Kidney glomerular epithelial cell (primary cell): ENCODE measurements around the gene KIRREL1.
"Not testable (repeated sequence)": the region's sequence is repeated elsewhere in the genome, so short reads cannot be mapped to it uniquely, and the experiment has no call there.

ENCODE experiments used
- DNase-seq: peaks from one replicate; lab custom pipeline; 2025; lab: John Stamatoyannopoulos, UW

The KIRREL1 gene

GRCh38 chr1:158105352-158106095 lies 112.1 kb downstream of the KIRREL1 start:
- no peak for DNase-seq

- DNase-seq: no peak
Observed at GRCh38 chr1:158107916-158108315, 114.5 kb downstream of the KIRREL1 start.

- DNase-seq: peak; percentile 45
Observed at GRCh38 chr1:158112994-158113758, 119.7 kb downstream of the KIRREL1 start.

GRCh38 chr1:158113759-158114127 lies 120.3 kb downstream of the KIRREL1 start:
- no peak for DNase-seq

- DNase-seq: no peak
Observed at GRCh38 chr1:158115126-158115525, 121.7 kb downstream of the KIRREL1 start.

- no peak for DNase-seq
Observed at GRCh38 chr1:158116311-158117167, 123.1 kb downstream of the KIRREL1 start.

- DNase-seq: no peak
Observed at GRCh38 chr1:158117854-158118704, 124.6 kb downstream of the KIRREL1 start.

GRCh38 chr1:158118713-158119402 lies 125.4 kb downstream of the KIRREL1 start:
- DNase-seq: no peak

GRCh38 chr1:158119976-158120653 lies 126.7 kb downstream of the KIRREL1 start:
- peak; percentile 24 for DNase-seq

GRCh38 chr1:158121604-158122254 lies 128.3 kb downstream of the KIRREL1 start:
- DNase-seq: peak; percentile 46

- DNase-seq: peak; percentile 70
Observed at GRCh38 chr1:158122833-158123388, 129.5 kb downstream of the KIRREL1 start.

GRCh38 chr1:158124034-158124433 lies 130.6 kb downstream of the KIRREL1 start:
- DNase-seq: peak; percentile 81

GRCh38 chr1:158124999-158125398 lies 131.6 kb downstream of the KIRREL1 start:
- peak; percentile 89 for DNase-seq

- DNase-seq: no peak
Observed at GRCh38 chr1:158126425-158126824, 133.0 kb downstream of the KIRREL1 start.

GRCh38 chr1:158128531-158128930 lies 135.1 kb downstream of the KIRREL1 start:
- not testable (repeated sequence) for DNase-seq

- no peak for DNase-seq
Observed at GRCh38 chr1:158131217-158131616, 137.8 kb downstream of the KIRREL1 start.

GRCh38 chr1:158140764-158141192 lies 147.3 kb downstream of the KIRREL1 start:
- DNase-seq: no peak

- DNase-seq: no peak
Observed at GRCh38 chr1:158145173-158145719, 151.8 kb downstream of the KIRREL1 start.

- no peak for DNase-seq
Observed at GRCh38 chr1:158146165-158146564, 152.7 kb downstream of the KIRREL1 start.
